ENCODE measurements around the gene EDAR.

The EDAR gene

GRCh38 chr2:108965540-108966289 lies 23.3 kb downstream of the EDAR start:
- DNase-seq: peak in 1 of 2 experiments; percentile 48

GRCh38 chr2:108963057-108963456 lies 26.0 kb downstream of the EDAR start:
- DNase-seq: no peak

- DNase-seq: no peak
Measured at GRCh38 chr2:108961796-108962195, 27.2 kb downstream of the EDAR start.

- no peak for DNase-seq
Measured at GRCh38 chr2:108960006-108960405, 29.0 kb downstream of the EDAR start.

- DNase-seq: no peak
Measured at GRCh38 chr2:108959401-108959800, 29.6 kb downstream of the EDAR start.

GRCh38 chr2:108958632-108959341 lies 30.2 kb downstream of the EDAR start:
- DNase-seq: no peak

GRCh38 chr2:108958002-108958401 lies 31.0 kb downstream of the EDAR start:
- no peak for DNase-seq

GRCh38 chr2:108956375-108956774 lies 32.6 kb downstream of the EDAR start:
- DNase-seq: no peak

- no peak for DNase-seq
Measured at GRCh38 chr2:108950369-108951135, 38.5 kb downstream of the EDAR start.

GRCh38 chr2:108949316-108950239 lies 39.4 kb downstream of the EDAR start:
- DNase-seq: no peak

GRCh38 chr2:108947271-108947907 lies 41.6 kb downstream of the EDAR start:
- no peak for DNase-seq

- DNase-seq: no peak
Measured at GRCh38 chr2:108946442-108946841, 42.6 kb downstream of the EDAR start.

GRCh38 chr2:108945969-108946368 lies 43.1 kb downstream of the EDAR start:
- no peak for DNase-seq

- no peak for DNase-seq
Measured at GRCh38 chr2:108944601-108945331, 44.3 kb downstream of the EDAR start.

- no peak for DNase-seq
Measured at GRCh38 chr2:108943751-108944150, 45.3 kb downstream of the EDAR start.

GRCh38 chr2:108942888-108943287 lies 46.1 kb downstream of the EDAR start:
- no peak for DNase-seq

- DNase-seq: no peak
Measured at GRCh38 chr2:108942231-108942825, 46.7 kb downstream of the EDAR start.

- no peak for DNase-seq
Measured at GRCh38 chr2:108941767-108942166, 47.3 kb downstream of the EDAR start.

- DNase-seq: no peak
Measured at GRCh38 chr2:108941161-108941665, 47.8 kb downstream of the EDAR start.

GRCh38 chr2:108940156-108940555 lies 48.9 kb downstream of the EDAR start:
- no peak for DNase-seq
